ENCODE results near the gene ARMC7. TPM values are rescaled to one million over a fixed set of nuclear protein-coding genes. Genes with fewer than 3 reads are reported as not detected.

Gene ARMC7
- total and polyA plus RNA-seq, 2 of the 13 experiments (the other 11 are each of a cell fraction or from before 2014, with no cell fraction given), result 3.9 to 4.2 TPM

DNA sequence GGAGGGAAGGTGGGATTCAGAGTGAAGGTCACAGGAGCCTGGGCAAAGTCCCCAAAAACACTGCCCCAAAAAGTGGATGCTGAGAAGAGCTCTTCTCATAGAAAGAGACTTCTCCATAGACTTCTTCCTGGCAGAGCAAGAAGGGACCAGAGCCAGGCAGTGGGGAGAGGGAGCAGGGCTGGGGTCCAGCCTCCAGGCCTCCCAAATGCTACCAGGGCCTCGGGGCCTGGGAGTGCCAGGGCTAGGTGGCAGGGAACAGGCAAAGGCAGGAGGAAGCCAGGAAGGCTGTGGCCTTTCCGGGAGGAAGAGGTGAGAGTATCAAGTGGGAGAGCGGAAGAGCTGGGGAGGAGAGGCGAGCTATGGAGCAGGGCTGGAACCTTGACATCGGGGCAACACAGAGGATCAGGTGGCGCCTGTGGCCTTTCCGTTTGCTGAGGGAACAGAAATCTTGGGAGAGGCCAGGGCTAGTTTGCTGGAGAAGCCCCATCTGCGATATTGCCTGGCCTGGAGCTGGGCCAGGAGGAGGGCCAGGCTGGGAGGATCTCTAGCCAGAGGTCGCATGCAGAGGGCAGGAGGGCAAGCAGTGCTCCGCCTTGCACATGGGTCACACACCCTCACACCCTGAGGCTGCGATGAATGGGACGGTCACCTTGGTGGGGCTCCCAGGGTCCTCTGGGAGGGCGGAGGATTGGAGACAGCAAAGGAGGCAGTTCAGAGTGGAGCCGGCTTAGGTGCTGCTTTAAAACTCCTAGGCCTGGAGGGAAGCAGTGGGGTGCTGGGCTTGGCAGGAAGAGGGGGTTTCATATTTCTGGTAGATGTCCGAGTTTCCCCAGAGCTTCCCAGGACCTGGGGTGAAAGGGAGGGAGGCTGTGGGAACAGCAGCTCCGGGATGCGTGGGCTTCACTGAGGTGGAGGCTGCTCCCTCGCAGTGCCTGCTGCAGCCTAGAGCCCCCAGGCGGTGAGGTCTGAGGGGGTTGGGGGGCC, 18.6 kb upstream of the ARMC7 start (continued):
- TF ChIP-seq ZGPAT (CRISPR knock-in tag; IDR thresholded peaks at IDR 0.05) (peak; percentile 64; the same call in 1 of the 2 replicates), ZNF619 (CRISPR knock-in tag; IDR thresholded peaks at IDR 0.05) (0 out of 2 replicates have a peak, but pooled peaks have one; percentile 17), ZZZ3 (CRISPR knock-in tag; IDR thresholded peaks at IDR 0.05; ENCODE audit: borderline replicate concordance) (no peak; the same call in 1 of the 2 replicates), KLF13 (CRISPR knock-in tag; IDR thresholded peaks at IDR 0.05) (no peak), ZNF850 (CRISPR knock-in tag; conservative IDR thresholded peaks at IDR 0.05) (no peak), ZNF207 (IDR thresholded peaks at IDR 0.05; ENCODE audit: borderline replicate concordance) (no peak), GABPA (IDR thresholded peaks at IDR 0.05; ENCODE audit: low read depth, low read length) (no peak), GABPA (CRISPR knock-in tag; IDR thresholded peaks at IDR 0.05; ENCODE audit: low read depth) (0 out of 2 replicates have a peak, but pooled peaks have one; percentile 10), PHB2 (IDR thresholded peaks at IDR 0.05; ENCODE audit: partially characterized antibody) (no peak), AKAP8 (CRISPR knock-in tag; IDR thresholded peaks at IDR 0.05) (peak; percentile 87), FOXJ3 (CRISPR knock-in tag; IDR thresholded peaks at IDR 0.05; ENCODE audit: borderline replicate concordance) (no peak), ZNF441 (CRISPR knock-in tag; IDR thresholded peaks at IDR 0.05; ENCODE audit: borderline replicate concordance) (no peak), TIGD3 (CRISPR knock-in tag; IDR thresholded peaks at IDR 0.05; ENCODE audit: borderline replicate concordance) (0 out of 2 replicates have a peak, but pooled peaks have one; percentile 62), SCMH1 (CRISPR knock-in tag; IDR thresholded peaks at IDR 0.05; ENCODE audit: borderline replicate concordance) (no peak), MED8 (CRISPR knock-in tag; IDR thresholded peaks at IDR 0.05; ENCODE audit: insufficient replicate concordance) (no peak), ZNF720 (CRISPR knock-in tag; IDR thresholded peaks at IDR 0.05) (no peak), NFYC (CRISPR knock-in tag; IDR thresholded peaks at IDR 0.05) (no peak), ZNF563 (CRISPR knock-in tag; IDR thresholded peaks at IDR 0.05) (0 out of 2 replicates have a peak, but pooled peaks have one; percentile 57), SIX4 (CRISPR knock-in tag; IDR thresholded peaks at IDR 0.05) (no peak), HOXA5 (CRISPR knock-in tag; IDR thresholded peaks at IDR 0.05) (no peak), ZSCAN12 (CRISPR knock-in tag; IDR thresholded peaks at IDR 0.05) (no peak), ZNF121 (CRISPR knock-in tag; IDR thresholded peaks at IDR 0.05) (no peak; the same call in 1 of the 2 replicates)
- TF ChIP-seq, protein P1, sequence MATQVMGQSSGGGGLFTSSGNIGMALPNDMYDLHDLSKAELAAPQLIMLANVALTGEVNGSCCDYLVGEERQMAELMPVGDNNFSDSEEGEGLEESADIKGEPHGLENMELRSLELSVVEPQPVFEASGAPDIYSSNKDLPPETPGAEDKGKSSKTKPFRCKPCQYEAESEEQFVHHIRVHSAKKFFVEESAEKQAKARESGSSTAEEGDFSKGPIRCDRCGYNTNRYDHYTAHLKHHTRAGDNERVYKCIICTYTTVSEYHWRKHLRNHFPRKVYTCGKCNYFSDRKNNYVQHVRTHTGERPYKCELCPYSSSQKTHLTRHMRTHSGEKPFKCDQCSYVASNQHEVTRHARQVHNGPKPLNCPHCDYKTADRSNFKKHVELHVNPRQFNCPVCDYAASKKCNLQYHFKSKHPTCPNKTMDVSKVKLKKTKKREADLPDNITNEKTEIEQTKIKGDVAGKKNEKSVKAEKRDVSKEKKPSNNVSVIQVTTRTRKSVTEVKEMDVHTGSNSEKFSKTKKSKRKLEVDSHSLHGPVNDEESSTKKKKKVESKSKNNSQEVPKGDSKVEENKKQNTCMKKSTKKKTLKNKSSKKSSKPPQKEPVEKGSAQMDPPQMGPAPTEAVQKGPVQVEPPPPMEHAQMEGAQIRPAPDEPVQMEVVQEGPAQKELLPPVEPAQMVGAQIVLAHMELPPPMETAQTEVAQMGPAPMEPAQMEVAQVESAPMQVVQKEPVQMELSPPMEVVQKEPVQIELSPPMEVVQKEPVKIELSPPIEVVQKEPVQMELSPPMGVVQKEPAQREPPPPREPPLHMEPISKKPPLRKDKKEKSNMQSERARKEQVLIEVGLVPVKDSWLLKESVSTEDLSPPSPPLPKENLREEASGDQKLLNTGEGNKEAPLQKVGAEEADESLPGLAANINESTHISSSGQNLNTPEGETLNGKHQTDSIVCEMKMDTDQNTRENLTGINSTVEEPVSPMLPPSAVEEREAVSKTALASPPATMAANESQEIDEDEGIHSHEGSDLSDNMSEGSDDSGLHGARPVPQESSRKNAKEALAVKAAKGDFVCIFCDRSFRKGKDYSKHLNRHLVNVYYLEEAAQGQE (IDR thresholded peaks at IDR 0.05; ENCODE audit: borderline replicate concordance in 1 of 2, low read depth in 1 of 2, low read length in 2 of 2), result no peak
